IPS-NIHi7 (cell line): ENCODE results near the gene MYADML2.
"Not testable (repeated sequence)": the region's sequence is repeated elsewhere in the genome, so short reads cannot be mapped to it uniquely, and the experiment has no call there.

Source experiments
- DNase-seq: peaks from one replicate; pipeline ENCODE4 v3.0.0; 2012; ENCODE audit warnings: mixed read lengths; ENCODE audit errors: extremely low spot score

The MYADML2 gene

GRCh38 chr17:81947189-81947588, at the start of gene MYADML2:
Gene MYADML2 (minus strand): TSS chr17:81947233. CDS start chr17:81941741, 5,492 bp downstream.
- DNase-seq: no peak

GRCh38 chr17:81996232-81996756, 49.3 kb upstream of the MYADML2 start:
- no peak for DNase-seq

DNA sequence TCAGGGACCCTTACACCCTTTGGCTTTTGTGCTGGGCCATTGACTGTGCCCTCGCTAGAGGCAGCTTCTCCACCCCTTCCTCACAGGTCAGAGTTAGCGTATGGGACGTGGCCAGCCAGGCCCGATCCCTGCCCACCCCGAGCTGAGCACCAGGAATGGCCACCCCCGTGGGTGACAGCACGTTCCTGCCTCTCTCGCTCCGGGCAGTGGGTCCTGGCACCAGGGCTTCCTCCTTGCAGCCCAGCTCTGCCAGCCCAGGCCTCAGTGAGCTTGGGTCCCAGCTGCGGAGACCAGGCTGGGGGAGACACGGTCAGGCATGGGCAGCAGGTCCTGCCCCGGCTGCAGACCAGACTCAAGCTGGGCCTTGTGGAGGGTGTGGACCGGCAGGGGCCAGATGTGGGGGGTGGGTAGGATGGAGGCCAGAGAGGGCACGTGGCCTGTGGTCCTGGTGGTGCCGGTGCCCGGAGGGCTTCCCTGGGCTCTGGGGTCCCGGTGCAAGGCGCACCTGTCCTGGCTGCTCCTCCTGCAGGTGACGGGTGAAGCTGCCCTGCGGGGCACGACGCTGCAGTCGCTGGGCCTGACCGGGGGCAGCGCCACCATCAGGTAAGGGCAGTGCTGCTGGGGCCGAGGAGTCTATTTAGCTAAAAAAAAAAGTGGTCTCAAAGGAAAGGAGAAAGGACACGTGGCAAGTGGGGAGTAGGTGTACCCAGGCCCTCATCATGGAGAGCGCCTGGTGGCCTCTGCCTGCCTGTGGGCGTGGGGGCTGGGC, 48.6 kb upstream of the MYADML2 start:
- DNase-seq: no peak

DNA sequence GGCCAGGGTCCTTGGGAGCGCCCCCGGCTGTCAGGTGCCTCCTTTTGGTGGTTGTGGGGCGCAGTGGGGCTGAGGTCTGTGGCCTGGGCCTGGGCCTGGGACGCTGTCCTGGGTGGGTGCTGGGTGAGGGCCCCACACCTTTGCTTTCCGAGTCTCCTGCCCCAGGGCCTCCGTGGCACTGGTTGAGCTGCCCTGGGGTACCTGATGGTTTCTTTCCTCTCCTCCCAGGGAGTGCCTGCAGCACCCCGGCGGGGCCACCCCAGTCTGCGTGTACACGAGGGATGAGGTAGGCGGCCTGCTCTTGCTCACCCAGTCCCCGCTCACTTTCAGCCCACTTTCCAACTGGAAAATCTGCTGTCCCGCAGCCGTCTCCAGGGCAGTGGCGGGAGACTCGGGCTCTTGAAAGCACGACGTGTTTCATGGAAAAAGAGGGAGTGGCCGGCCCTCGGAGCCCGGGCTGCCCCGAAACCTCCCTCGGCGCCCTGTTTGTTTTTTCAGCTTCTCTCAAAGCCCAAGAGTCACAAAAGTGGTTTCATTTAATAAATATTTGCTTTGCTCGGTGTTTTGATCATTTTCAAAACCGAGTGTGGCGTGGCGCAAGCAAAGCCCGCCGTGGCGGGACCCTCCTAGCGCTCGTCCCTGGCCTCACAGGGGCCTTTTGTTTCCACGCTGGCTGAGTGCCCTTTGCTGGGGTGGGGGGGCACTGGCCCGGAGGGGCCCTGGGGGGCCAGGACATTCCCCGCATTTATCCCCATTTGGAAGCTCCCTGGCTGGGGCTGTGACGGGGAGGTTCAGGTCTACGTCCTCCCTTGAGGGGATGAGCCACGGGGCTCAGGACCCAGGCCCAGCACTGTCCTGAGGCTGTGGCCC, 47.8 kb upstream of the MYADML2 start:
- no peak for DNase-seq

DNA sequence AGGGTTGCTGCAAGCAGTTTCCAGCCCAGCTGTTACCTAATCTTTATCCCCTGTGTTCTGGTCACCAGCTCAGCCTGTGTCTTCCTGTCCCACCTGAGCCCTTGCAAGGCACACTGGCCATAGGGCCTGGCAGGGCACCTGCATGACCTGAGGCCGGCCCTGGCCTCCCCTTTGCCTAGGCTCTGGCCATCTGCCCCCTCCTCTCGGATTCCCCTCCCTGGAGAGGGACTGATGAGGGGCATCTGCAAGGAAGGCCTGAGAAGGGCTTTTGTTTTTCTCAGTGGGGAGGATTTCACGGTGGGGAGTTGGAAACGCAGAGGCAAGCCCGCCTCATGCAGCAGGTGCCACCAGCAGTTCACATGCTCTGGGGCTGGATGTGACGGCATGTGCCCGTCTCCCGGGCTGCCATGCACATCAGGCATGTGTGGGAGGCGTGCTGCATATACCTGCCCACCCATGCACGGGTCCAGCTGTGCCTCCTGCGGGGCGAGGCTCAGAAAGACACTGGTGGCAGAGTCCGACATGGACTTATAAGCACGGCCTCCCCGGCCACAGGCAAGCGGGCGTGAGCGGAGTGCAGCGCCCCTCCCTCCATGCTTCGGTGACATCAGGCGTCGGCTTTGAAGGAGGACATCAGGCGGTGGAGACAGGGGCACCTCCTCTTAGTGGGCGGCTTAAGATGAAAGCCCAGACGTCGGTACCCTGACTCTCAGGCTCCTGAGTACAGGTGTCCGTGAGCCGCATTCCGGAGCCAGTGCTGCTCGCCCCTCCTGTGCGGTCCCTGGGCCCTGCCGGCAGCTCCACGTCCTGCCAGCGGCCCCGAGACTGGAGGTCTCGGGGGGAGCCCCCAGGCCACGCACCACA, 46.9 kb upstream of the MYADML2 start:
- DNase-seq: no peak

DNA sequence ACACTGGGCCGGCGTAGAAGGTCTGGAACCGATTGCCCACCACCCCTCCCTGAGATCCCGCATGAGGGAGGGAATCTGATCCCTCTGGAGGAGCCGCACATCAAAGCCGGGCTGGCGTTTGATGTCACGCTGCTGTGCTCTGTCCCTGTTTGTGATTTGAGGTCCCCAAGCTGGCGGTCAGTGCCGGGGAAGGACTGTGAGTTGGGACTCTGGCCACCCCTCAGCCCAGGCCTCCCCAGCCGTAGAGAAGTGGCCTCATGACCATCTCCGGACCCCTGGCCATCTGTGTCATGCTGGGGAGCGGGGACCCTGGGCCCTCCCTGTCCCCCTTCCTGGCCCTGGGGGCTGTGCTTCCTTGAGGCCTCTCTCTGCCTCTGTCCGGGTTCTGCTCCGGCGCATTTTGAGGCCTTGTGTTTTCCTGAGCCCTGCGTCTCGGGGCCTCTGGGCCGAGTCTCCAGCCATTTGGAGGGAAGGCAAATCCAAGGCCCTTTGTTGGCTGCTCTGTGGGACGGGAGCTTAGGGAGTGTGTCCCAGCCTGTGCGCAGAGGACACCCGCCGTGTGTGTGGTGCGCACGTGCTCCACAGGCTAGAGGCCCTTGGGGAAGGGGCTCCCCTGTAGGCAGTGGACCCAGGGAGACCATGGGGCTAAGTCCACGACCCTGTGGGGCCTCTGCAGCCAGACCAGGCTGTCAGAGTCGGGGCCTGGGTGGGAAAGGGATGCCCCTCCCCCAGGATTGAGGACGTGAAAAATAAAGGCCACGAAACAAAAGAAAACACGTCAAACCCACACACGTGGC, 45.5 kb upstream of the MYADML2 start:
- DNase-seq: no peak

DNA sequence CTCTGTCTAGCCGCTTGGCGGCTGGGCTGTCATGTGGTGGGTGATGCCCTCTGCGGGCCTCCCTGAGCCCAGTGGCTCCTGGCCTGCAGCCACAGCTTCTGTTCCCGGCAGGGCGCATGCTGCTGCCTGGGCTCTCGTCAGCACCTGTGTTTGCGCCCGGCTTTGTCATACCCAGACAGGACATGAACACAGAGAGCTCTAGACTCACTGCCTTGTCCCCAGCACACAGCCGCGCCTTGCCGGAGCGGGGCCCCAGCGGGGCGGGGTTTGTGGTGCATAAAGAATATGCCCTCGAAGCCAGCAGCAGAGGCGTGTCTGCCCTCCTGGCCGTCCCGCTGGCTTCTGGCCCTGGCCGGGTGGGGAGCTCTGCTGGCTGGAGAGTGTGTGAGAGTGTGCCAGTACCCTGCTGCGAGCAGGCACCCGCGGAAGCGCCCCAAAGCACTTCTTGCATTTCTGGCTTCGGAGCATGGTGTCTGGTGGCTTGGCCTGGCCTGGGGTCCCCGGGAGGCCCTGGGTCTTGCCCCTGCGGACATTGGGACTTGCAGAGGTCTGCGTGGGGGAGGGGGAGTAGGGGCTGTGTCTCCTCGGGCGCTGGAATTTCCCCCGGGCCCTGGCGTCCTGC, 44.8 kb upstream of the MYADML2 start:
- no peak for DNase-seq

DNA sequence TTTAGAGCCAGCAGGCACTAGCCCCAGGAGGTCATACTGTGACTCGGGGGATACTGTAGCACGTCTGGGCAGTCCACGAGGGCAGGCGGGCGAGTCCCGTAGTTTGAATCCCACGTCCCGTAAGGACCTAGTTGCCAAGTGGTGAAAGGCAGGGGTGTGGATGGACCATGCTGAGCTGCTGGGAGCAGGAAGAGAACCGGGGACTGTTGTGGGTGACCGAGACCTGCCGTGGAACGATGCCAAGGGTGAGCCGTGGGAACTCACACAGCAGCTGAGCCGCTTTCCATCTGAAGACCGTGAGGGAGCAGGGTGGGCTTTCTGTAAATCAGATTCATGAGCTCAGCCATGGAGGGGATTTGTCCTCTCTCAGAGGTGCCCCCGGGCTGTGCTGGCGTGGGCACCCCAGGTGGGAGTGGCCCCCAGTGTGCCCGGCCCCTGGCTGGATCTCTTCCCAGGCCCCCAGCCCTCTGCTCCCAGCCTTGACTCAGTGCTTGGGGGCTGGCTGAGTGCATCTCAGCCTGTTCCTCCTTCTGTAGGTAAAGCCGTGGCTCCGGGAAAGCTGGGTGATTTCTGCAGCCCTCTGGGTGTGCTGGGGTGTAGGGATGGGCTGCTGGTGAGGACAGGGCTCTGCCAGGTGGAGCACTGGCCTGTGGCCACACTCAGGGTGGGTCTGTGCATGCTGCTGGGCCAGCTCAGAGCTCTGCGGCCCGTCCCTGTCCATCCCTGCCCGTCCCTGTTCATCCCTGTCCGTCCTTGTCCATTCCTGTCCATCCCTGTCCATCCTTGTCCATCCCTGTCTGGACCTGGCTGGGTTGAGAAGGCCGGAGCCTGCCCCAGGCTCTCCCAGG, 44.0 kb upstream of the MYADML2 start:
- no peak for DNase-seq

- DNase-seq: no peak
These were observed 40.2 kb upstream of the MYADML2 start for GRCh38 chr17:81987161-81987770.

DNA sequence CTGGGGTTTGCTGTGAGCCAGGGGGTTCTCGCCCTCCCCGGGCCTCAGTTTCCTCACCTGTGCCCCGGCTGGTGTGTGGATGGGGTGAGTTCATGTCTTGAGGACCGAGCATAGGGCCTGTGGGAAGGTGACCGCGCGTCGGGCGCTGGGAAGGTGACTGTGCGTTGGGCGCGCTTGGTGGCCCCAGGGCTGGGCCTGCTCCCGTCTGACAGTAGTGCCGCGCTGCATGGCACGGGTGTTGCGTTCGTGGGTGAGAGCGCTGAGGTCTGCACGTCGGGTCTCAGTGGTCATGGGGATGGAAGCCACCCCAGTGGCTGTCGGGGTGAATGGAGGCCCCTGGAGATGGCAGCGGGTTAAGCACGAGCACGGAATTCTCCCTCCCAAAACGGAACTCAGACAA, 39.6 kb upstream of the MYADML2 start:
- no peak for DNase-seq

DNA sequence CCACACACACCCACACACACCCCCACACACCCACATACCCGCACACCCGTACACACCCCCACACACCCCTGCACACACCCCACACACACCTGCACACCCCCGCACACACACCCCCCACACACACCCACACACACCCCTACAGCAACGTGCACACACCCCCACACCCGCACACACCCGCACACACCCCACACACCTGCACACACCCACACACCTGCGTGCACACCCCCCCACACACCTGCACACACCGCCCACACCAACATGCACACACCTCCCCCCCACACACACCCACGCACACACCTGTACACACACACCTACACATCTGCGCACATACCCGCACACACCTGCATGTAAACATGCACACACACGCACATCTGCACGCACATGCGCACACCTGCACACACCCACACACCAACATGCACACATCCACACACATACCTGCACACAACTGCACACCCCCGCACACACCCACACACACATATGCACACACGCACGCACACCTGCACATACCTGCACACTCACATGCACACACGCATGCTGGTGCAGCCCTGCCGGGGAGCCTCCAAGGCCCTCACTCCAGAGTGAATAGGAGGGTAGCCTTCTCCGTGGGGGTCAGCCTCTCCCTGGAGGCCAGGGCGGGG, 37.9 kb upstream of the MYADML2 start:
- no peak for DNase-seq

DNA sequence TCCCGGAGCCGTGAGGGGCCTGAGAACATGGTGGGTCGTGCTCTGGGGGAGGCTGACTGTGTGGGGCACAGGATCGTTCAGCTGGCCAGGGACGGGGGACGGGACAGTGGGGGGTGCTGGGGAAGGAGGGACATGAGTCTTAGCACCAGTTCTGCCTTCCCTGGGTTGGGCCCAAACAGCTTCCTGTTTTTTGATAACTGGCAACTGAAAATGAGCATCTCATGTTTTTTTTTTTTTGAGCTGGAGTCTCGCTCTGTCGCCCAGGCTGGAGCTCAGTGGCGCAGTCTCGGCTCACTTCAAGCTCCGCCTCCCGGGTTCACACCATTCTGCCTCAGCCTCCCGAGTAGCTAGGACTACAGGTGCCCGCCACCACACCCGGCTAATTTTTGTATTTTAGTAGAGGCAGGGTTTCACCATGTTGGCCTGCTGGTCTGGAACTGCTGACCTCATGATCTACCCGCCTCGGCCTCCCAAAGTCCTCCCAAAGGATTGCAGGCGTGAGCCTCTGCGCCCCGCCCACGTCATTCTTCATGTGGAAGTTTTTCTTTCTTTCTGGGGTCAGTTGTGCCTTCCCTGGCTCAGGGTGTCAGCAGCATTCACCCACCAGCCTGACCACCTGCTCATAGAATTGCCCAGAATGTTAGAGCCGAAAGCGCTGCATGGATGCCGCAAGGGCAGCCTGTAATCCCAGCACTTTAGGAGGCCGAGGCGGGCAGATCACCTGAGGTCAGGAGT, 36.8 kb upstream of the MYADML2 start:
- no peak for DNase-seq

- DNase-seq: no peak
These were observed 36.1 kb upstream of the MYADML2 start for GRCh38 chr17:81983011-81983638.

DNA sequence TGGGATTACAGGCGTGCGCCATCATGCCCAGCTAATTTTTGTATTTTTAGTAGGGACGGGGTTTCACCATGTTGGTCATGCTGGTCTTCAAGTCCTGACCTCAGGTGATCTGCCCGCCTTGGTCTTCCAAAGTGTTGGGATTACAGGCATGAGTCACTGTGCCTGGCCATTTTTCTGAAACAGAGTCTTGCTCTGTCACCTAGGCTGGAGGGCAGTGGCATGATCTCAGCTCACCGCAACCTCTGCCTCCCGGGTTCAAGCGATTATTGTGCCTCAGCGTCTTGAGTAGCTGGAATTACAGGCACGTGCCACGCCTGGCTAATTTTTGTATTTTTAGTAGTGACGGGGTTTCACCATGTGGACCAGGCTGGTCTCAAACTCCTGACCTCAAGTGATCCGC, 34.5 kb upstream of the MYADML2 start:
- DNase-seq: not testable (repeated sequence)

DNA sequence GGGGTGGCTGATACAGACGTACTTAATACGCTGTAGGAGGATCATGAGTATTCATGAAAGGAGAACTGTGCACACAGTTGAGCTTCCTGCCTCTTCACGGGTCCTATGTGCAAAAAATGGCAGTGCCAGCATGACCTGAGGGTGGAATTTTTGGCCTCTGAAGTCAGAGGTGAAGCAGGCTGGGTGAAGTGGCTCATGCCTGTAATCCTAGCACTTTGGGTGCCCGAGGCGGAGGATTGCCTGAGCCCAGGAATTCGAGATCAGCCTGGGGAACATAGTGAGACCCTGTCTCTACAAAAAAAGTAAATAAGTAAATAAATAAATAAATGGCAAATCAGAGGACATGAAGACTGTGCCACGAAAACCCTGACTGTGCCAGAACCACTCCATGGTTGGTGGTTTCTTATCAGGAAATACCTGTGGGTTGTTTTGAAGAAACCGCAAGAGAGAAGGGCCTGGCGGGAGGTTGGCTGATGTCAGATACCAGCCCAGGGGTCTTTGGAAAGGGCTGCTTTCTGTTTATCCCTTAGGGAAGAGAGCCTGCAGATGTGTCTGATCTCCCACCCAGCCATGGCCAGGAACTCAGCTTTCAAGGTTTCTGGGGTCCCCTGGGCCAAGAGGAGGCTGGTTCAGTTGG, 33.8 kb upstream of the MYADML2 start:
- DNase-seq: no peak

GRCh38 chr17:81980122-81980521, 33.1 kb upstream of the MYADML2 start:
- no peak for DNase-seq
